ENCODE measurements around the gene RAB4A.

DNA sequence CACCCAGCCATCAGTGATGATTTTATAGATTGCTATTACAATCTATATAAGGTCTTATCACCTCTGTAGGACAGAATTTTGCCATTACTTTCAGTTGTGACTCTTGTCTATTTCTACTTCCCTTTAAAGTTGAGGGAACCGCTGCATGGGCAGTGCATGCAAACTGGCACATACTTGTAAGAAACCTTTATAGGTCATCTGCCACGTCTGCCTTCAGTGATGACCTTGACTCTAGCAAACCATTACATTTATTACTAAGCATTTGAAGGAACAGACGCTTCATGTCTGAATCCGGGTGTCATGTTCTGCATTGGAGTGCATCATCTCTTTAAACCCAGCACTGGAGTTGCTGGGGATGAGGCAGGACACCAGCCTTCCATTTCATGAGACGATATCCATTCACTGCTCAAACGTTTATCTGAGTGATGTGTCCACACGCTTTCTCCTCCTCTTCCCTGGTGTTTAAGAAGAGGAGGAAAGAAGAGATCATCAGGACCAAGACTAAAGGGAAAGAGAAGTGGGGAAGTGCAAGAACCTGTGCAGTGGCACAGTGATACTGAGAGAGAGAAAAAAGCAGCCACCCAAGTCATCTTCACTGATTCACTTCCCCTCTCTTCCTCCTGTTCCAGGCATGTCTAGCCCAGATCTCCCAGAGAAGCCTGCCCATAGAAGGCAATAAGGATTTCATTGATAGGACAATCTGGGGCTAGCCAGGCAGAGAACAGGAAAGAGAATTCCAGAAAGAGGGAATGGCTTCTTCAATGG, 57.9 kb downstream of the RAB4A start:
- TF ChIP-seq, protein P1, sequence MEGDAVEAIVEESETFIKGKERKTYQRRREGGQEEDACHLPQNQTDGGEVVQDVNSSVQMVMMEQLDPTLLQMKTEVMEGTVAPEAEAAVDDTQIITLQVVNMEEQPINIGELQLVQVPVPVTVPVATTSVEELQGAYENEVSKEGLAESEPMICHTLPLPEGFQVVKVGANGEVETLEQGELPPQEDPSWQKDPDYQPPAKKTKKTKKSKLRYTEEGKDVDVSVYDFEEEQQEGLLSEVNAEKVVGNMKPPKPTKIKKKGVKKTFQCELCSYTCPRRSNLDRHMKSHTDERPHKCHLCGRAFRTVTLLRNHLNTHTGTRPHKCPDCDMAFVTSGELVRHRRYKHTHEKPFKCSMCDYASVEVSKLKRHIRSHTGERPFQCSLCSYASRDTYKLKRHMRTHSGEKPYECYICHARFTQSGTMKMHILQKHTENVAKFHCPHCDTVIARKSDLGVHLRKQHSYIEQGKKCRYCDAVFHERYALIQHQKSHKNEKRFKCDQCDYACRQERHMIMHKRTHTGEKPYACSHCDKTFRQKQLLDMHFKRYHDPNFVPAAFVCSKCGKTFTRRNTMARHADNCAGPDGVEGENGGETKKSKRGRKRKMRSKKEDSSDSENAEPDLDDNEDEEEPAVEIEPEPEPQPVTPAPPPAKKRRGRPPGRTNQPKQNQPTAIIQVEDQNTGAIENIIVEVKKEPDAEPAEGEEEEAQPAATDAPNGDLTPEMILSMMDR (IDR thresholded peaks at IDR 0.05), result no peak
- TF ChIP-seq POLR2A (IDR thresholded peaks at IDR 0.05), result no peak

Measured in upper lobe of left lung (tissue), 4 donors.